Right lobe of liver (tissue), 4 donors: Measurements from ENCODE around the gene WDR44.
"Not testable (repeated sequence)": the region's sequence is repeated elsewhere in the genome, so short reads cannot be mapped to it uniquely, and the experiment has no call there.

Experiments
- POLR2A ChIP-seq: fragments of 450-650 bp; IDR thresholded peaks from one replicate; pipeline ENCODE4 v1.6.1; 2017; ENCODE audit warnings: antibody characterized with exemption, mild to moderate bottlenecking
- TF ChIP-seq, protein P1 (sequence below), 4 donors: fragments of 200-600 bp in 3 of 4; fragments of 450-650 bp in 1 of 4; IDR thresholded peaks; one replicate each; pipeline versions ENCODE4 v1.5.1 to v1.8.0; 2016 to 2022; ENCODE audit warnings: antibody characterized with exemption in 4 of 4, mild to moderate bottlenecking in 2 of 4
- donor health status: DM: no; HTN: no; CAD: no.
- donor health status: DM: no; HTN: no; CAD: no.
- donor health status: DM: no; HTN: yes; CAD: no.

DNA sequence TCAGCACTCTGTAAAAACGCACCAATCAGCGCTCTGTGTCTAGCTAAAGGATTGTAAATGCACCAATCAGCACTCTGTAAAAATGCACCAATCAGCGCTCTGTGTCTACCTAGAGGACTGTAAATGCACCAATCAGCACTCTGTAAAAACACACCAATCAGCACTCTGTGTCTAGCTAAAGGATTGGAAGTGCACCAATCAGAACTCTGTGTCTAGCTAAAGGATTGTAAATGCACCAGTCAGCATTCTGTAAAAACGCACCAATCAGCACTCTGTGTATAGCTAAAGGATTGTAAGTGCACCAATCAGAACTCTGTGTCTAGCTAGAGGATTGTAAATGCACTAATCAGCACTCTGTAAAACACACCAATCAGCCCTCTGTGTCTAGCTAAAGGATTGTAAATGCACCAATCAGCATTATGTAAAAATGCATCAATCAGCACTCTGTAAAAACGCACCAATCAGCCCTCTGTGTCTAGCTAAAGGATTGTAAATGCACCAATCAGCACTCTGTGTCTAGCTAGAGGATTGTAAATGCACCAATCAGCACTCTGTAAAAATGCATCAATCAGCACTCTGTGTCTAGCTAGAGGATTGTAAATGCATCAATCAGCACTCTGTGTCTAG, 124.9 kb downstream of the WDR44 start:
- TF ChIP-seq, protein P1, sequence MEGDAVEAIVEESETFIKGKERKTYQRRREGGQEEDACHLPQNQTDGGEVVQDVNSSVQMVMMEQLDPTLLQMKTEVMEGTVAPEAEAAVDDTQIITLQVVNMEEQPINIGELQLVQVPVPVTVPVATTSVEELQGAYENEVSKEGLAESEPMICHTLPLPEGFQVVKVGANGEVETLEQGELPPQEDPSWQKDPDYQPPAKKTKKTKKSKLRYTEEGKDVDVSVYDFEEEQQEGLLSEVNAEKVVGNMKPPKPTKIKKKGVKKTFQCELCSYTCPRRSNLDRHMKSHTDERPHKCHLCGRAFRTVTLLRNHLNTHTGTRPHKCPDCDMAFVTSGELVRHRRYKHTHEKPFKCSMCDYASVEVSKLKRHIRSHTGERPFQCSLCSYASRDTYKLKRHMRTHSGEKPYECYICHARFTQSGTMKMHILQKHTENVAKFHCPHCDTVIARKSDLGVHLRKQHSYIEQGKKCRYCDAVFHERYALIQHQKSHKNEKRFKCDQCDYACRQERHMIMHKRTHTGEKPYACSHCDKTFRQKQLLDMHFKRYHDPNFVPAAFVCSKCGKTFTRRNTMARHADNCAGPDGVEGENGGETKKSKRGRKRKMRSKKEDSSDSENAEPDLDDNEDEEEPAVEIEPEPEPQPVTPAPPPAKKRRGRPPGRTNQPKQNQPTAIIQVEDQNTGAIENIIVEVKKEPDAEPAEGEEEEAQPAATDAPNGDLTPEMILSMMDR (IDR thresholded peaks at IDR 0.05): not testable (repeated sequence)
- TF ChIP-seq POLR2A: not testable (repeated sequence)
